HepG2 (cell line): ENCODE measurements around the gene PANK2. TPM values are rescaled to one million over a fixed set of nuclear protein-coding genes. Genes with fewer than 3 reads are reported as not detected.

Experiments used
- ARID4A ChIP-seq: sonication (generic); formaldehyde crosslinking; IDR thresholded peaks from 2 replicates; pipeline ENCODE4 v1.5.0; 2020; ENCODE audit warnings: mild to moderate bottlenecking, missing genetic modification reagents, borderline replicate concordance
- CENPBD1 ChIP-seq: sonication (generic); formaldehyde crosslinking; IDR thresholded peaks from 2 replicates; pipeline ENCODE4 v1.8.0; 2022; ENCODE audit warnings: missing genetic modification reagents, low read depth, mild to moderate bottlenecking, borderline replicate concordance
- ETV6 ChIP-seq: sonication (generic); formaldehyde crosslinking; conservative IDR thresholded peaks from 2 replicates; pipeline ENCODE4 v1.4.0; 2020; ENCODE audit warnings: missing genetic modification reagents
- IKZF5 ChIP-seq: IDR thresholded peaks from 2 replicates; pipeline ENCODE4 v1.6.1; 2018; ENCODE audit warnings: missing genetic modification reagents, mild to moderate bottlenecking, missing compliant biosample characterization
- LCORL ChIP-seq, 2 experiments: fragments of 450-650 bp in 1 of 2; sonication (generic) in 1 of 2; formaldehyde crosslinking in 1 of 2; IDR thresholded peaks; 2 replicates each; pipeline versions ENCODE4 v1.5.0 to v1.6.1; 2017 to 2020; ENCODE audit warnings: antibody characterized with exemption in 1 of 2, missing genetic modification reagents in 1 of 2
- MBD4 ChIP-seq: IDR thresholded peaks from 2 replicates; pipeline ENCODE4 v1.6.1; 2012; ENCODE audit warnings: low read length, inconsistent platforms, borderline replicate concordance
- RFX1 ChIP-seq: fragments of 450-650 bp; IDR thresholded peaks from 2 replicates; pipeline ENCODE4 v1.6.1; 2017
- SIX1 ChIP-seq: sonication (generic); formaldehyde crosslinking; IDR thresholded peaks from 2 replicates; pipeline ENCODE4 v1.4.0; 2020; ENCODE audit warnings: missing genetic modification reagents, borderline replicate concordance
- TARDBP ChIP-seq: sonication (generic); formaldehyde crosslinking; IDR thresholded peaks from 2 replicates; pipeline ENCODE4 v1.8.0; 2022; ENCODE audit warnings: mild to moderate bottlenecking, missing genetic modification reagents
- TIGD3 ChIP-seq: sonication (generic); formaldehyde crosslinking; IDR thresholded peaks from 2 replicates; pipeline ENCODE4 v1.5.1; 2020; ENCODE audit warnings: mild to moderate bottlenecking, missing genetic modification reagents, borderline replicate concordance
- ZNF280B ChIP-seq: sonication (generic); formaldehyde crosslinking; IDR thresholded peaks from 2 replicates; pipeline ENCODE4 v1.5.0; 2020; ENCODE audit warnings: missing genetic modification reagents, mild to moderate bottlenecking, borderline replicate concordance
- ZNF414 ChIP-seq: sonication (generic); formaldehyde crosslinking; IDR thresholded peaks from 2 replicates; pipeline ENCODE4 v1.5.0; 2020; ENCODE audit warnings: missing genetic modification reagents
- ZNF430 ChIP-seq: sonication (generic); formaldehyde crosslinking; IDR thresholded peaks from 2 replicates; pipeline ENCODE4 v1.9.0; 2021; ENCODE audit warnings: mild to moderate bottlenecking, missing genetic modification reagents
- ZNF678 ChIP-seq: sonication (generic); formaldehyde crosslinking; IDR thresholded peaks from 2 replicates; pipeline ENCODE4 v1.4.0; 2020; ENCODE audit warnings: mild to moderate bottlenecking, missing genetic modification reagents
- ZSCAN5A ChIP-seq: sonication (generic); formaldehyde crosslinking; IDR thresholded peaks from 2 replicates; pipeline ENCODE4 v1.8.0; 2022; ENCODE audit warnings: mild to moderate bottlenecking, missing genetic modification reagents, borderline replicate concordance
- polyA plus RNA-seq, 8 experiments: library from polyadenylated mRNA; depleted of rRNA in 3 of 8; stranded (reverse) in 7 of 8; unstranded in 1 of 8; fragments of >200 nt; fragmentation: Illumina TruSeq in 4 of 8; extraction: Trizol in 4 of 8; gene quantifications; 2 replicates each; pipeline versions ENCODE4 v1.2.1 to v1.2.3, GENCODE V29; 2011 to 2016; ENCODE audit warnings: low read depth in 4 of 8, missing spikeins in 1 of 8, mixed read lengths in 1 of 8; ENCODE audit not compliant: insufficient read depth in 1 of 8
- total RNA-seq, 5 experiments: library from RNA; depleted of rRNA; stranded (reverse); fragments of >200 nt; fragmentation: Illumina TruSeq; extraction: Trizol; gene quantifications; 2 replicates each; pipeline ENCODE4 v1.2.3, GENCODE V29; 2016; ENCODE audit warnings: low read depth in 1 of 5

Gene PANK2
- total and polyA plus RNA-seq, 2 of the 13 experiments (the other 11 are each of a cell fraction or from before 2014, with no cell fraction given) = 39.2 to 123 TPM

GRCh38 chr20:3890999-3891929 is 2.1 kb downstream of the PANK2 start (continued):
- TF ChIP-seq ZNF280B (CRISPR knock-in tag) = no peak
- TF ChIP-seq TARDBP (CRISPR knock-in tag) = peak; percentile 28; the same call in 1 of the 2 replicates
- 0 out of 2 replicates have a peak, but pooled peaks have one; percentile 32 for TF ChIP-seq ZSCAN5A (CRISPR knock-in tag)
- no peak for TF ChIP-seq IKZF5 (CRISPR knock-in tag)
- TF ChIP-seq ZNF678 (CRISPR knock-in tag) = 0 out of 2 replicates have a peak, but pooled peaks have one; percentile 45
- TF ChIP-seq ETV6 = no peak
- no peak for TF ChIP-seq MBD4
- no peak for TF ChIP-seq CENPBD1 (CRISPR knock-in tag)
- TF ChIP-seq RFX1 = no peak
- TF ChIP-seq ZNF414 = 0 out of 2 replicates have a peak, but pooled peaks have one; percentile 22
- 0 out of 2 replicates have a peak, but pooled peaks have one; percentile 2 for TF ChIP-seq ARID4A (CRISPR knock-in tag)
- TF ChIP-seq ZNF430 = no peak
- TF ChIP-seq TIGD3 (CRISPR knock-in tag) = no peak
- TF ChIP-seq SIX1 (CRISPR knock-in tag) = 0 out of 2 replicates have a peak, but pooled peaks have one; percentile 30
- no peak for TF ChIP-seq LCORL (IDR thresholded peaks at IDR 0.05)
- TF ChIP-seq LCORL (CRISPR knock-in tag; IDR thresholded peaks at IDR 0.05) = peak; percentile 14; the same call in 1 of the 2 replicates
